ENCODE data around the gene LIMK2.

GRCh38 chr22:31329029-31329428 is 116.9 kb downstream of the LIMK2 start:
- no peak for TF ChIP-seq REST (IDR thresholded peaks at IDR 0.05; ENCODE audit: borderline replicate concordance)
- TF ChIP-seq REST (CRISPR knock-in tag; IDR thresholded peaks at IDR 0.05; ENCODE audit: low read depth), result no peak
- TF ChIP-seq E4F1 (CRISPR knock-in tag; IDR thresholded peaks at IDR 0.05; ENCODE audit: borderline replicate concordance), result no peak
- TF ChIP-seq BACH1 (tag; IDR thresholded peaks at IDR 0.05), result no peak
- no peak for TF ChIP-seq TCF7L2 (IDR thresholded peaks at IDR 0.05; ENCODE audit: low read depth, low read length)
- TF ChIP-seq SRF (CRISPR knock-in tag; IDR thresholded peaks at IDR 0.05), result no peak
- no peak for TF ChIP-seq TAF1 (IDR thresholded peaks at IDR 0.05; ENCODE audit: control insufficient read depth, extremely low read depth, insufficient read depth, low read length, severe bottlenecking)
- no peak for TF ChIP-seq ZNF184 (CRISPR knock-in tag; IDR thresholded peaks at IDR 0.05)
- TF ChIP-seq CCAR2 (IDR thresholded peaks at IDR 0.05; ENCODE audit: low read depth, low read length), result no peak
- no peak for TF ChIP-seq CTCF (IDR thresholded peaks at IDR 0.05 in 2 of 3, conservative IDR thresholded peaks at IDR 0.05 in 1 of 3; ENCODE audit: insufficient read depth in 2 of 3, low read depth in 1 of 3, low read length in 3 of 3)
- TF ChIP-seq ZBTB1 (CRISPR knock-in tag; IDR thresholded peaks at IDR 0.05; ENCODE audit: borderline replicate concordance, low read depth), result no peak
- TF ChIP-seq ZNF24 (IDR thresholded peaks at IDR 0.05), result no peak
- no peak for TF ChIP-seq ATF3 (IDR thresholded peaks at IDR 0.05)
- no peak for TF ChIP-seq ATF3 (CRISPR knock-in tag; conservative IDR thresholded peaks at IDR 0.05)
- TF ChIP-seq PURB (CRISPR knock-in tag; IDR thresholded peaks at IDR 0.05; ENCODE audit: low read depth), result no peak

Measured in K562 (cell line).